Measurements from ENCODE around the gene ADAM12. TPM values are rescaled to one million over a fixed set of nuclear protein-coding genes. Genes with fewer than 3 reads are reported as not detected.
"Not testable (repeated sequence)": the region's sequence is repeated elsewhere in the genome, so short reads cannot be mapped to it uniquely, and the experiment has no call there.

ADAM12 gene
- total RNA-seq, 1 donor from 2014 or later: not detected

- TF ChIP-seq, protein P1, sequence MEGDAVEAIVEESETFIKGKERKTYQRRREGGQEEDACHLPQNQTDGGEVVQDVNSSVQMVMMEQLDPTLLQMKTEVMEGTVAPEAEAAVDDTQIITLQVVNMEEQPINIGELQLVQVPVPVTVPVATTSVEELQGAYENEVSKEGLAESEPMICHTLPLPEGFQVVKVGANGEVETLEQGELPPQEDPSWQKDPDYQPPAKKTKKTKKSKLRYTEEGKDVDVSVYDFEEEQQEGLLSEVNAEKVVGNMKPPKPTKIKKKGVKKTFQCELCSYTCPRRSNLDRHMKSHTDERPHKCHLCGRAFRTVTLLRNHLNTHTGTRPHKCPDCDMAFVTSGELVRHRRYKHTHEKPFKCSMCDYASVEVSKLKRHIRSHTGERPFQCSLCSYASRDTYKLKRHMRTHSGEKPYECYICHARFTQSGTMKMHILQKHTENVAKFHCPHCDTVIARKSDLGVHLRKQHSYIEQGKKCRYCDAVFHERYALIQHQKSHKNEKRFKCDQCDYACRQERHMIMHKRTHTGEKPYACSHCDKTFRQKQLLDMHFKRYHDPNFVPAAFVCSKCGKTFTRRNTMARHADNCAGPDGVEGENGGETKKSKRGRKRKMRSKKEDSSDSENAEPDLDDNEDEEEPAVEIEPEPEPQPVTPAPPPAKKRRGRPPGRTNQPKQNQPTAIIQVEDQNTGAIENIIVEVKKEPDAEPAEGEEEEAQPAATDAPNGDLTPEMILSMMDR (IDR thresholded peaks at IDR 0.05): no peak
- intact Hi-C loops (cut with DNase I): no loop called here
- H3K4me3 ChIP-seq: no peak overlapping the region
Observed at GRCh38 chr10:126350216-126350992, 37.9 kb downstream of the ADAM12 start.

GRCh38 chr10:126349676-126350075, 38.6 kb downstream of the ADAM12 start:
- no peak for DNase-seq (ENCODE audit: low spot score in 2 of 2)
- TF ChIP-seq, protein P1 (IDR thresholded peaks at IDR 0.05): no peak
- H3K36me3 ChIP-seq: no peaks in the 10 kb centered on the region
- no peaks in the 10 kb centered on the region for H3K27me3 ChIP-seq
- no peak overlapping the region for H3K27ac ChIP-seq
- H3K9me3 ChIP-seq: no peaks in the 10 kb centered on the region
- no peaks in the 10 kb centered on the region for H3K4me1 ChIP-seq
- H3K4me3 ChIP-seq: no peak overlapping the region
- intact Hi-C loops (cut with DNase I): no loop called here

More at GRCh38 chr10:126350216-126350992, 37.9 kb downstream of the ADAM12 start:
- H3K4me1 ChIP-seq: no peaks in the 10 kb centered on the region
- no peaks in the 10 kb centered on the region for H3K9me3 ChIP-seq
- H3K36me3 ChIP-seq: no peaks in the 10 kb centered on the region
- H3K27ac ChIP-seq: no peak overlapping the region
- no peak for DNase-seq (ENCODE audit: low spot score in 2 of 2)
- H3K27me3 ChIP-seq: no peaks in the 10 kb centered on the region

DNA sequence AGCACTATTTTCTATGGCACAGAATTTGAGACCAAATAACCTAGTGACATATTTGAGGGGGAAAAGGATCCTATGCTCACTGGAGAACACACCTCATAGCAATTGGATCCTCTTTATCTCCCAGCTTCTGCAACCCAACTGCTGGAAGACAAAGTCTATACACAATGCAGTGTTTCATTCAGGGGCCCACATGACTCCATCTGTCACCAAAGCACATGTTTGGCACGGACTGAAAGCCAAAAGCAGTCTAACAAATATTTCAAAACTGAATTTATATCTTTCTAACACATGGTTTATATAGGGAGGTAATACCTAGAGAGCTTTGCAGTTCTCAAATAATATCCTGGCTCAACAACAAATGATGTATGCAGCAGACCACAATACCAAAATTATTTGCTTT, 39.2 kb downstream of the ADAM12 start:
- no peaks in the 10 kb centered on the region for H3K9me3 ChIP-seq

DNA sequence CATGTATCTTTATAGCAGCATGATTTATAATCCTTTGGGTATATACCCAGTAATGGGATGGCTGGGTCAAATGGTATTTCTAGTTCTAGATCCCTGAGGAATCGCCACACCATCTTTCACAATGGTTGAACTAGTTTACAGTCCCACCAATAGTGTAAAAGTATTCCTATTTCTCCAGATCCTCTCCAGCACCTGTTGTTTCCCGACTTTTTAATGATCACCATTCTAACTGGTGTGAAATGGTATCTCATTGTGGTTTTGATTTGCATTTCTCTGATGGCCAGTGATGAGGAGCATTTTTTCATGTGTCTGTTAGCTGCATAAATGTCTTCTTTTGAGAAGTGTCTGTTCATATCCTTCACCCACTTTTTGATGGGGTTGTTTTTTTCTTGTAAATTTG, 44.8 kb downstream of the ADAM12 start:
- H3K4me1 ChIP-seq; H3K36me3 ChIP-seq; intact Hi-C loops (cut with DNase I); H3K4me3 ChIP-seq; H3K9me3 ChIP-seq; H3K27me3 ChIP-seq; DNase-seq (ENCODE audit: low spot score in 2 of 2); H3K27ac ChIP-seq: not testable (repeated sequence)

More for the DNA sequence above, 39.2 kb downstream of the ADAM12 start:
- intact Hi-C loops (cut with DNase I): no loop called here
- Histone ChIP-seq H3K27me3 (no peaks in the 10 kb centered on the region), H3K4me1 (no peaks in the 10 kb centered on the region), H3K36me3 (no peaks in the 10 kb centered on the region), H3K27ac (no peak overlapping the region), H3K4me3 (no peak overlapping the region)
- TF ChIP-seq, protein P1 (IDR thresholded peaks at IDR 0.05): no peak
- DNase-seq (ENCODE audit: low spot score in 2 of 2): no peak

DNA sequence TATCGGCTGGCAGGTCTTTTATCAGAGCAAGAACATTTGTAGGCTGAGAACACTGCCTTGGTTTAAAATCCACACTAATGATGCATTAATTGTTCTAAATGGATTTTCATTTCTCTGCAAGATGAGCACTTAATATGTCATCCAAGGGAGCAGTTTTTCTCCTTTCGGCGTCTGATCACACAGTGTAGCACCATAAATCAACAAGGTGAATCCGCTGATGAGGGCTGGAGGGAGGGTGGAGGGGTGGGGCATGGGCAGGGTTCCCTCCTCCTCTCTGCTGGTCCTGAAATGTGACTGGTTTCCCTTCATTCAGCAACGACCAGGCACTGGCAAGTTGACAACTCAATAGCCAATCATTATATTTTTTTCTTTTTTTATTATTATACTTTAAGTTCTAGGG, 45.6 kb downstream of the ADAM12 start:
- Histone ChIP-seq H3K4me1 (no peaks in the 10 kb centered on the region), H3K9me3 (no peaks in the 10 kb centered on the region), H3K36me3 (no peaks in the 10 kb centered on the region), H3K27me3 (no peaks in the 10 kb centered on the region), H3K27ac (no peak overlapping the region), H3K4me3 (no peak overlapping the region)
- no peak for DNase-seq (ENCODE audit: low spot score in 2 of 2)
- intact Hi-C loops (cut with DNase I): no loop called here
- TF ChIP-seq, protein P1 (IDR thresholded peaks at IDR 0.05): no peak

- Histone ChIP-seq H3K36me3 (no peaks in the 10 kb centered on the region), H3K27me3 (no peaks in the 10 kb centered on the region), H3K4me3 (no peak overlapping the region), H3K9me3 (no peaks in the 10 kb centered on the region), H3K4me1 (no peaks in the 10 kb centered on the region), H3K27ac (no peak overlapping the region)
- no peak for DNase-seq (ENCODE audit: low spot score in 2 of 2)
- TF ChIP-seq, protein P1 (IDR thresholded peaks at IDR 0.05): no peak
- intact Hi-C loops (cut with DNase I): no loop called here
Observed at GRCh38 chr10:126341491-126341890, 46.8 kb downstream of the ADAM12 start.

All from ascending aorta (tissue), 2 donors.